PC-3 (cell line): ENCODE results near the gene CXCL10.

Experiments used
- EZH2 ChIP-seq: fragments of 300-600 bp; sonication (generic); IDR thresholded peaks from one replicate; pipeline ENCODE4 v1.6.1; 2017; ENCODE audit warnings: antibody characterized with exemption, mild to moderate bottlenecking, low read length; ENCODE audit not compliant: unreplicated experiment
- EZH2phosphoT487 ChIP-seq: fragments of 300-600 bp; sonication (generic); IDR thresholded peaks from 2 replicates; pipeline ENCODE4 v1.6.1; 2018; ENCODE audit warnings: mild to moderate bottlenecking, antibody characterized with exemption, low read length, borderline replicate concordance
- TF ChIP-seq, protein P1 (sequence below): fragments of 300-600 bp; sonication (generic); conservative IDR thresholded peaks from 2 replicates; pipeline ENCODE4 v1.5.1; 2017; ENCODE audit warnings: antibody characterized with exemption, low read depth, mild to moderate bottlenecking, low read length

DNA sequence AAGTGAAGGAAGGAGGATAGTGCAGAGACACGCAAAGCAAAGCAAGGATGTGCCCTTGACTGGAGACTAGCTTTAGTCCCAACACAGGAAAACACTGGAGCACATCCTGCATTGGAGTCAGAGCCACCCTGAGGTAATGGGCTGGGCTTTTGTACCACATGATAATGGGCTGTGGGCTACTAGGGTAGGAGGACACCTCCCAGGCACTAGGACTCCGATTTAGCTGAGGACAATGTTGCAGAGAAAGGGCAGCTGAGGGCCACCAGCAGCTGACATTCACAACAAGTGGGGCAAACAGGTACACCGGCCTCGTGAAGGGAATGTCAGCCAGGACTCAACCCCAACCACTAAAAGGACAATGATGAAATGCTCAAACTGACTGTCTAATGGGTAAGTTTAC, 42.7 kb downstream of the CXCL10 start:
- no peak for TF ChIP-seq EZH2phosphoT487
- TF ChIP-seq, protein P1, sequence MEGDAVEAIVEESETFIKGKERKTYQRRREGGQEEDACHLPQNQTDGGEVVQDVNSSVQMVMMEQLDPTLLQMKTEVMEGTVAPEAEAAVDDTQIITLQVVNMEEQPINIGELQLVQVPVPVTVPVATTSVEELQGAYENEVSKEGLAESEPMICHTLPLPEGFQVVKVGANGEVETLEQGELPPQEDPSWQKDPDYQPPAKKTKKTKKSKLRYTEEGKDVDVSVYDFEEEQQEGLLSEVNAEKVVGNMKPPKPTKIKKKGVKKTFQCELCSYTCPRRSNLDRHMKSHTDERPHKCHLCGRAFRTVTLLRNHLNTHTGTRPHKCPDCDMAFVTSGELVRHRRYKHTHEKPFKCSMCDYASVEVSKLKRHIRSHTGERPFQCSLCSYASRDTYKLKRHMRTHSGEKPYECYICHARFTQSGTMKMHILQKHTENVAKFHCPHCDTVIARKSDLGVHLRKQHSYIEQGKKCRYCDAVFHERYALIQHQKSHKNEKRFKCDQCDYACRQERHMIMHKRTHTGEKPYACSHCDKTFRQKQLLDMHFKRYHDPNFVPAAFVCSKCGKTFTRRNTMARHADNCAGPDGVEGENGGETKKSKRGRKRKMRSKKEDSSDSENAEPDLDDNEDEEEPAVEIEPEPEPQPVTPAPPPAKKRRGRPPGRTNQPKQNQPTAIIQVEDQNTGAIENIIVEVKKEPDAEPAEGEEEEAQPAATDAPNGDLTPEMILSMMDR: no peak
- TF ChIP-seq EZH2: no peak
